AG04449 (cell line): ENCODE measurements around the gene SELENOV.

ENCODE experiments used
- CTCF ChIA-PET: fragments of 350-600 bp; formaldehyde crosslinking; extraction: SDS; loops from one replicate; lab custom pipeline; 2021; ENCODE audit warnings: antibody characterized with exemption; lab: Yijun Ruan, JAX
- POLR2A ChIA-PET: fragments of 400-600, 350-600 bp; formaldehyde crosslinking; extraction: SDS; loops from one replicate; lab custom pipeline; 2020; ENCODE audit warnings: antibody characterized with exemption, inconsistent platforms; lab: Yijun Ruan, JAX
- DNase-seq: peaks from one replicate; pipeline ENCODE4 v3.0.0-alpha.2; 2010; ENCODE audit warnings: low read depth, low spot score
- H3K4me3 ChIP-seq: 2 replicates; pipeline ENCODE4 v1.5.1; 2011; ENCODE audit warnings: low read depth, mild to moderate bottlenecking, control low read depth, low read length
- TF ChIP-seq, protein P1 (sequence below): IDR thresholded peaks from one replicate; pipeline ENCODE4 v1.5.1; 2011; ENCODE audit warnings: mild to moderate bottlenecking, moderate library complexity, low read length, control low read depth, inconsistent platforms; ENCODE audit not compliant: insufficient read depth; ENCODE audit errors: missing control alignments

Gene SELENOV

DNA sequence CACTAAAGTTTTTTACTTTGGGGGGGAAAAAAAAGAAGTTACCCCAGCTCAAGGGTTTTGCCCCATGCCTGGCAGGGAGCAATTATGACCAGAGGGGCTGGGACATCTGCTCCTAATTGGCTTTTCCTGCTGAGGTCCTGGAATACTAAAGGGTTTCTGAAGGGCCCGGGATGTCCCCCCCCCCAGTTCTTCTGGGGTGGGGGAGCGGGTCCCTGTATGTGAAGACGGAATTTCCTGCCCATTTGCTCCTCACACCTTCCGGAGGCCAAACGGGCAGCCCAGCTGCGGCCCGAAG lies 17.3 kb upstream of the SELENOV start:
- POLR2A ChIA-PET = no interaction called here
- no peak overlapping the region for H3K4me3 ChIP-seq
- TF ChIP-seq, protein P1, sequence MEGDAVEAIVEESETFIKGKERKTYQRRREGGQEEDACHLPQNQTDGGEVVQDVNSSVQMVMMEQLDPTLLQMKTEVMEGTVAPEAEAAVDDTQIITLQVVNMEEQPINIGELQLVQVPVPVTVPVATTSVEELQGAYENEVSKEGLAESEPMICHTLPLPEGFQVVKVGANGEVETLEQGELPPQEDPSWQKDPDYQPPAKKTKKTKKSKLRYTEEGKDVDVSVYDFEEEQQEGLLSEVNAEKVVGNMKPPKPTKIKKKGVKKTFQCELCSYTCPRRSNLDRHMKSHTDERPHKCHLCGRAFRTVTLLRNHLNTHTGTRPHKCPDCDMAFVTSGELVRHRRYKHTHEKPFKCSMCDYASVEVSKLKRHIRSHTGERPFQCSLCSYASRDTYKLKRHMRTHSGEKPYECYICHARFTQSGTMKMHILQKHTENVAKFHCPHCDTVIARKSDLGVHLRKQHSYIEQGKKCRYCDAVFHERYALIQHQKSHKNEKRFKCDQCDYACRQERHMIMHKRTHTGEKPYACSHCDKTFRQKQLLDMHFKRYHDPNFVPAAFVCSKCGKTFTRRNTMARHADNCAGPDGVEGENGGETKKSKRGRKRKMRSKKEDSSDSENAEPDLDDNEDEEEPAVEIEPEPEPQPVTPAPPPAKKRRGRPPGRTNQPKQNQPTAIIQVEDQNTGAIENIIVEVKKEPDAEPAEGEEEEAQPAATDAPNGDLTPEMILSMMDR = no peak
- CTCF ChIA-PET = interaction anchor here (1.1 to 7.6 kb wide), 6 partner anchors 7 to 62 kb away, joined by 3 to 45 read pairs (median 4); partner anchors contain the start of genes EID2, EID2B and RPS16
- no peak for DNase-seq

DNA sequence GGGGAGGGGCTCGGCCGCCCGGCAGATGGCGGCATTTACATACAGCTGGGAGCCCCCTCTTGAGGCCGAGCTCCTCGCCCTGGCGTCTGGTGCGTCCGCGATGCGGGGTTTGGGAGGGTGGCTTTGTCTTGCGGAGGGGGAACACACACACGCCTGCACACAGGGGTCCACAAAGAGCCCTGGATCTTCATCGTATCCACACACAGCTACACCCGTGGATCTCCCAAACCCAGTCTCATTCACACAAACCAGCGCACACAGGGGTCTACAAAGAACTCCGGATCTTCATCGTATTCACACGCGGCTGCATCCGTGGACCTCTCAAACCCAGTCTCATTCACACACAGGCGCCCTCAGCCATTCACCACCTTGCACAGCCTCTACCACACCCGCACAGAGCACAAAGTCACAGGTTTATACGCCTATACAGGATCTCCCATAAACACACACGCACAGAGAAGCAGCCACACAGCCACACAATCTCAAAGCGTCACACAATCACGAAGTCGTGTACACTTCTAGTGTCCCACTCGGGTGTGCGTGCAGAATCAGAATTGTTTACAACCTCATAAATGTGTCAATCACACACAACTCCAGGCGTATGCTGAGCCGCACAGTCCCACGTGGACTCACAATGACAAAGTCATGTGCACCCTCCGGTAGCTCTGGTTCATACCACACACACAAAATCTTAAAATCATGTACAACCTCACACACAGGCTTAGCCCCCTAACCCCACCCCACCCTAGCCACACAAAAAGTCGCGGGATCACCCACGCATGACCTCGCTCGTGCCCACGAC lies 16.7 kb upstream of the SELENOV start:
- ChIA-PET CTCF (interaction anchor here (1.1 to 7.6 kb wide), 7 partner anchors 8 to 63 kb away, joined by 3 to 45 read pairs (median 4); partner anchors contain the start of genes EID2, EID2B and RPS16), POLR2A (no interaction called here)
- peak overlapping the region; percentile 20; the same call in 1 of the 2 replicates for H3K4me3 ChIP-seq
- TF ChIP-seq, protein P1 = peak; percentile 45
- DNase-seq = no peak

DNA sequence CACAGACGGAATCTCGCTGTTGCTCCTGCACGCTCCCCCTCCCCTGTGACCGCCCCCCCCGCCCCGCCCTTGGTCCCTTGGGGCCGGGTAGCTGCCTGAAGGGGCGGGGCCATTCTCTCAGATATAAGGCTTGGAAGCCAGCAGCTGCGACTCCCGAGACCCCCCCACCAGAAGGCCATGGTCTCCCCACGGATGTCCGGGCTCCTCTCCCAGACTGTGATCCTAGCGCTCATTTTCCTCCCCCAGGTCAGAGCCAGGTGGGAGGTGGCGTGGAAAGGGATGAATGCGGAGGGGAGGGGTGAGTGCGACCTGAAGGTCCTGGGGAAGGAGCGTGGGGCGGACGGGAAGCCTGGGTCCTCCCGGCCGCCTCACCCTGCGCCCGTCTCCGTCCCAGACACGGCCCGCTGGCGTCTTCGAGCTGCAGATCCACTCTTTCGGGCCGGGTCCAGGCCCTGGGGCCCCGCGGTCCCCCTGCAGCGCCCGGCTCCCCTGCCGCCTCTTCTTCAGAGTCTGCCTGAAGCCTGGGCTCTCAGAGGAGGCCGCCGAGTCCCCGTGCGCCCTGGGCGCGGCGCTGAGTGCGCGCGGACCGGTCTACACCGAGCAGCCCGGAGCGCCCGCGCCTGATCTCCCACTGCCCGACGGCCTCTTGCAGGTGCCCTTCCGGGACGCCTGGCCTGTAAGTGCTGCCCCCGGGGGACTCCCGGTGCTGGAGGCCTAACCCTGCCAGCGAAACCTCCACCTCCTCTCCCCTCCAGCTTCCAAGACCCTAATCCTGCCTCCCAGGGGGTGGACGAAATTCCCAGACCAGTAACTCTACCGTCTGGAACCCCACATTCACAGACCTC lies 15.9 kb upstream of the SELENOV start, which contains the start of gene DLL3:
Gene DLL3 (plus strand): TSS at position 150 of the 845 bp plus-strand sequence. CDS start 28 bp downstream, at position 178.
- TF ChIP-seq, protein P1 = no peak
- POLR2A ChIA-PET = no interaction called here
- H3K4me3 ChIP-seq = peak within 1 kb of the TSS; percentile 20; the same call in 1 of the 2 replicates
- CTCF ChIA-PET = interaction anchor here (1.4 to 7.6 kb wide), 5 partner anchors 9 to 64 kb away, joined by 3 to 45 read pairs (median 3); partner anchors contain the start of genes EID2, EID2B and RPS16
- no peak for DNase-seq

DNA sequence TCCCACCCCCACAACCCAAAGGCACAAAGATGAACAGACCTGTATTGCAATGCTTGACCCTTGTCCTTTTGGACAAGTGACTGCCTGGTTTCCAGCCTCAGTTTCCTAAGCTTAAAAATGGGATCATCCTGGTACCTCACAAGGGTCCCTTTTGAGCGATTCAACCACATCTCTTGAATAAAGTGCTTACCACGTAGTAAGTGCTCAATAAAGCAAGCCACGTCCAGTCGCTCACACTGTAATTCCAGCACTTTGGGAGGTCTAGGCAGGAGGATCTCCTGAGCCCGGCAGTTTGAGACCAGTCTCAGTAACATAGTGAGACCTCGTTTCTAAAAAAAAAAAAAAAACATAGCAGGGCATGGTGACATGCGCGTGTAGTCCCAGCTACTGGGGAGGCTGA lies 15.0 kb upstream of the SELENOV start:
- TF ChIP-seq, protein P1 = no peak
- ChIA-PET CTCF (interaction anchor here (1.4 to 7.6 kb wide), 2 partner anchors 34 to 59 kb away, joined by 4 to 45 read pairs; partner anchors contain the start of gene EID2B), POLR2A (no interaction called here)
- DNase-seq = no peak
- no peak overlapping the region for H3K4me3 ChIP-seq

DNA sequence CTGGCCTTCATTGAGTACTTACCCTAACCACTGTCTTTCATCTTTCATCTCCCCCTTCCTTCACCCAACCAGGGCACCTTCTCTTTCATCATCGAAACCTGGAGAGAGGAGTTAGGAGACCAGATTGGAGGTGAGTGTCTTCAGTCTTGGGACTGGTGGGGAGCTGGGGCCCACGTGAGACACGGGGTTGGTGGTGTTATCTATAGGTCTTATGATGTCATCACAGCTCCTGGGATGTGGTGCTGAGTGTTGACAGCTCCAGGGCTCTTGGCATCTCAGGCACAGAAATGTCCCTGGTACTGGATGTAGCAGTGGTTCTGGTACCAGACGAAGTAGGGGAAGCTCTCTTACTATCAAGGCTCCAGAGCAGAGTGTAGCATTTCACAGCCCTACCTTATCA lies 14.4 kb upstream of the SELENOV start:
- TF ChIP-seq, protein P1 = no peak
- ChIA-PET POLR2A (no interaction called here), CTCF (interaction anchor here (1.0 to 7.6 kb wide), 3 partner anchors 10 to 33 kb away, joined by 3 to 45 read pairs (median 3); partner anchors contain the start of gene EID2B)
- DNase-seq = no peak
- H3K4me3 ChIP-seq = no peak overlapping the region

DNA sequence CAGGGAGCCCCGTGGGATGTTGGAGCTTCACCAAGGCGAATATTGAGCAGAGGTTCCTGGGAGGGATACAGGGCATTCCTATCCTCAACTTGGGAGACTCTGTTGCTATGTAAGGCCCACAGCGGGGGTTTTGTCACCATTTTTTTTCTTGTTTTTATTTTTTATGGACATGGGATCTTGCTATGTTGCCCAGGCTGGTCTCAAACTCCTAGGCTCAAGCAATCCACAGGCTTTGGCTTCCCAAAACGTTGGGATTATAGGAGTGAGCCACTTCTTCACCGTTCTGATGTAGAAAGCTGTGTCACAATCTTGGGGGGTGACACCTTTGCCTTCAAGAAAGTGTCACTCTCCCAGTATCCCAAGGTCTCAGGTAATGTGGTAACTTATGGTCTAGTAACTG lies 13.6 kb upstream of the SELENOV start:
- POLR2A ChIA-PET = no interaction called here
- no peak for DNase-seq
- no peak overlapping the region for H3K4me3 ChIP-seq
- CTCF ChIA-PET = interaction anchor here (1.0 to 7.6 kb wide), 3 partner anchors 11 to 32 kb away, joined by 3 to 45 read pairs (median 3); partner anchors contain the start of gene EID2B
- TF ChIP-seq, protein P1 = no peak
